Transverse colon (tissue), 3 donors: Measurements from ENCODE around the gene ITGA11.

Experiments
- POLR2A ChIP-seq: fragments of 450-650 bp; IDR thresholded peaks from one replicate; pipeline ENCODE4 v1.6.1; 2016; ENCODE audit warnings: antibody characterized with exemption, mild to moderate bottlenecking, moderate library complexity
- TF ChIP-seq, protein P1 (sequence below), 5 experiments: fragments of 200-600 bp in 3 of 5; fragments of 450-650 bp in 2 of 5; sonication (generic) in 3 of 5; IDR thresholded peaks; 1 replicate in 2 of 5; 2 replicates in 3 of 5; pipeline ENCODE4 v1.5.1; 2016 to 2017; ENCODE audit warnings: antibody characterized with exemption in 5 of 5, inconsistent platforms in 3 of 5, mild to moderate bottlenecking in 2 of 5, moderate library complexity in 1 of 5

DNA sequence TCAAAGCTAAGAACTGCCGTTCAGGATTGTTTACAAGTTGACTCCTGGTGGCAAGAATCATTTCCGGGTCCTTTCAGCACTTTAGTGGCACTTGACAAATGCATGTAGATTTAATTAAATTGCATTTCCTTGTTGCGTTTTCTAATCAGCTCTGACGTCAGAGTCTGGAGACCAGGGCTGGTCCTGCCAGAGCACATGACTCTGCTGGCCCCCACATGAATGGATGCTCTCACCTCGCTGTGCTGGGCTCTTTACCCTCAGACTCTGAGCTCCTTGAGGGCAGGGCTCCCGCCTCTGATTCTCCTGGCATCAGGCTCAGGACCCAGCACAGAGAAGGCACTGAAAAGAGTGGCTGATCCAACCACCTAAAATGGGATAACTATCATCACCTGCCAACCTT is 85.0 kb downstream of the ITGA11 start:
- TF ChIP-seq POLR2A = no peak
- TF ChIP-seq, protein P1, sequence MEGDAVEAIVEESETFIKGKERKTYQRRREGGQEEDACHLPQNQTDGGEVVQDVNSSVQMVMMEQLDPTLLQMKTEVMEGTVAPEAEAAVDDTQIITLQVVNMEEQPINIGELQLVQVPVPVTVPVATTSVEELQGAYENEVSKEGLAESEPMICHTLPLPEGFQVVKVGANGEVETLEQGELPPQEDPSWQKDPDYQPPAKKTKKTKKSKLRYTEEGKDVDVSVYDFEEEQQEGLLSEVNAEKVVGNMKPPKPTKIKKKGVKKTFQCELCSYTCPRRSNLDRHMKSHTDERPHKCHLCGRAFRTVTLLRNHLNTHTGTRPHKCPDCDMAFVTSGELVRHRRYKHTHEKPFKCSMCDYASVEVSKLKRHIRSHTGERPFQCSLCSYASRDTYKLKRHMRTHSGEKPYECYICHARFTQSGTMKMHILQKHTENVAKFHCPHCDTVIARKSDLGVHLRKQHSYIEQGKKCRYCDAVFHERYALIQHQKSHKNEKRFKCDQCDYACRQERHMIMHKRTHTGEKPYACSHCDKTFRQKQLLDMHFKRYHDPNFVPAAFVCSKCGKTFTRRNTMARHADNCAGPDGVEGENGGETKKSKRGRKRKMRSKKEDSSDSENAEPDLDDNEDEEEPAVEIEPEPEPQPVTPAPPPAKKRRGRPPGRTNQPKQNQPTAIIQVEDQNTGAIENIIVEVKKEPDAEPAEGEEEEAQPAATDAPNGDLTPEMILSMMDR (IDR thresholded peaks at IDR 0.05) = no peak
